Endothelial cell of hepatic sinusoid (primary cell): Measurements from ENCODE around the gene CDC42SE1.

Experiments used
- in situ Hi-C: cut with HindIII; loops from 2 replicates; pipeline ENCODE4 v1.10.0; 2017; ENCODE audit warnings: low sequenced_read_pairs

CDC42SE1 gene

DNA sequence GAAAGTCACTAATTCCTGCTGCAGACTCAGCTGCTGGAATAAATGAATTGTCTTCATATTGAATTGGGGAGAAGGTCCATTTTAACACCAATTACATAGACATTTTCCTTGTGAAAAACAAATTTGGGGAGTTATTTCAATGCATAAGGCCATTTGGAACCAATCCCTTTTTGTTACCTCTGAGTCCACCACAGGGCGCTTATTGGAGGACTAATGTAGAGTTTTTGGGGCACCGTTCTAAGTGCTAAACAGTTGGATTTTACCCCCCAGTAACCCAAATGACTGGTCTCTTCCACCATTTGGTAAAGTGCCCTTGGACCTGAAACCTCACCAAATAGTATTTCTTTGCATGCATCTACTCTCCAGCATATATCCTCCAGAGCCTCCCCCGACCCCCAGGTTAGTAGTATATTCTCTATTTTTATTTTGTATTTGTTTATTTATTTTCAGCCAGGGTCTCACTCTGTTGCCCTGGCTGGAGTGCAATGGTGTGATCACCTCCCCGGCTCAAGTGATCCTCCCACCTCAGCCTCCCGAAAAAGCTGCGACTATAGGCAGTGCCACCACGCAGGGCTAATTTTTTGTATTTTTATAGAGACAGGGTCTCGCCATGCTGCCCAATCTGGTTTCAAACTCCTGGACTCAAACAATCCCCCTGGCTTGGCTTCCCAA is 49.6 kb downstream of the CDC42SE1 start:
- in situ Hi-C loops, result no loop called here

DNA sequence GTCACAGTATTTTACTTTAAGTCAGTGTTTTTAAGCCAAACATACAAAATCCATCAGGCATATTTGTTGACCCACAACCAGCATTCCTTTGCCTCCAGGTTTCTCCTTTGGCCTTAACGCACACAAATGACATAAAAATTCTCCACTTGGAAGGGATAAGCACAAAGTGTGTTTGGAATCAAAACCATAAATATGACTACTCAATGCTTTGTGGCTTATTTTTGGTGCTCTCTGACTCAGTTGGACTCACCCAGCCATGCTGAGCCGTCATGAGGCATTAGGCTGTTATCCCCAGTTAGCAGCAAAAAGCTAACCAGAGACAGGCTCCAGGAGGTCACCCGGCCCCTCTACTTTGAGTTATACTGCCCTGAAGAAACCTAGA is 50.2 kb downstream of the CDC42SE1 start:
- in situ Hi-C loops, result no loop called here

DNA sequence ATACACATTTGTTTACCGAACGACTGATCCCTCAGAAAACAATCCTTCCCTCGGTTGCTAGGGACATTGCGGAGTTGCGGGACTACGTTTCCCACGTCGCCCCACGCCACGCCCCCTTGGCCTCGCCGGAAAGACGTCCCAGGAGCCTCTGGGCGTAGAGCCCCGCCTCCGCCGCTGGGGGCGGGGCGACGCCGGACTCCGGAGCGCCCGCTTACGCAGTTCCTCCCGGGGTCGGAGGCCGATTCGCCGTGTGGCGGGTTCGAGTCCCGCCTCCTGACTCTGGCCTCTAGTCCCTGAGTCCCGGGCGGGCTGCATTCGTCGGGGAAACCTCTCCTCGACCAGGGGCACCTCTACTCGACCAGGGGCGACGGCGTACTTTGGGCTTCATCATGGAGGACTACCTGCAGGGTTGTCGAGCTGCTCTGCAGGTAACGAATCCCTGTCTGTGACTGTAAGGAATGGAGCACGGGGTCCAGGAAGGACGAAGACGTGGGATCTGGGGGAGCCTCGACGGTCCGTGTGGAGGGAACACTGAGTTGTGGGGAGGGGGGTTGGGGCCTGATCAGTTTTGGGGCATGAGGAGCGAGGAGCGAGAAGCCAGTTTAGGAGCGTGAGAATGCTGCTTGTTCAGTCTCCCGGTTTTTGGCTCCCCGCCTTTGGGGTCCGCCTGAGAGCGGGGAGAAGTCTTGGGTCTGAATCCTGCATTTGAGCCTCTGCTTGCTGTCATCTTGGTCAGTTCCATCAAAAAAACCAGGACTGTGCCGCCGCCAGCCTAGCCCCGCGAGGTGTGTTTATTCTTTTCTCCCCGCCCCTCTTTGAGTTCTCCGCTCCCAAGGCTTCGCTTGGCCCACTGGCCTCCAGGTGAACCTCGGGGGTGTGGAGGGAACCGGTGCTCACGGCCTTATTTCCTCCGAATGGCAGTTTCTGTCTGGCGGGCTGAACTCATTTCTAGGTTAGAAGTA is 50.9 kb downstream of the CDC42SE1 start, which contains the start of gene PRUNE1:
Gene PRUNE1, plus strand, starts transcription at position 206 of the 962 bp plus-strand sequence. Its CDS starts 184 bp downstream, at position 390.
- in situ Hi-C loops, result no loop called here

DNA sequence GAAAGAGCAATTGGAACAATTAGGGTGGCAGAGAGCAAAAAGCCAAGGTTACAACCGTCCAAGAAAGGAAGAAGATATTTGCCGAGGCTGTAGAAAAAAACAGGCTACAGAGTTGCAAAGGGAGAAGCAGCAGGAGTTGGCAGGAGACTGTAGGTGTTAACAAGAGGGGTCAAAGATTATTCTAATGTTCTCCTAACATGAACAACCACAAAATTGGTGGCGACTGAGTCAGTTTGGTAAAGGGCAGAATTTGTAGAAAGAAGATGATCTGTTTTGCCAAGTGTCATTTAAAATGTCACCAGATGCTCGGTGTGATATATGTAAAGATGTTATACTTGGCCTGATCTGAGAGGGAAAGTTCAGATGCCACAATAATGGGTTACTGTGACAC is 51.6 kb downstream of the CDC42SE1 start:
- in situ Hi-C loops, result no loop called here

DNA sequence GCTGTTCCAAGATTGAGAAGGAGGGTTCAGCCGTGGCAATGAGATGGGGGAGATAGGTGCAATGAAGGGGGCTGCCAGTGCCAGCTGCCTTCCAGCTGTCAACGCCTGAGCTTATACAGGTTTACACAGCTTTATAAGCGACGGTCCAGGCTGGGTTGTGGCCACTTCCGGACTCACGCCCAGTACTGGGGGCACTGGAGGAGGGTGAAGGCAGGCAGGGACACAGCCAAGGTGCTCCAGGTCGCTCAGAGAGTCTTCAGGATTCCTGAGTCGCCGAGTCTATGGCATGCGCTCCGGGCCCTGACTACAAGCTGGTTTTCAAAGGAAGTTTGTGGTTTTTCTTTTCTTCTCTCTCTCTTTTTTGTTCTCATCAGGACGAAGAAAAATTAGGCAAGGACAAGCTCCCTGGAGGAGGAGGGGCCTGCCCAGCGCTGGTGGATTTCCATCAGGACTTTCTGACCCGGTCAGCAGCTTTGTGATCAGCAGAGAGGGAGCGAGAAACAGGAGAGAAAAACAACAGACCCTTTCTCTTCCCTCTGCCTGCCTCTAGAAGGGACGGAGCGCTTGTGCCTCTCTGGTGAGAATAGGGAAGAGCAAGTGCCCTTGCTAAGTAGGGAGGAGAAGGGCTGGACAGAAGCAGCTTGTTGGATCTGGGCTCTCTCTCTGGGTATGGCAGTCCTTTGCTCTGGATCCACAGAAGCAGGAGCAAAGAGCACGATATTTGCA is 52.9 kb downstream of the CDC42SE1 start, which contains the start of gene MINDY1:
Gene MINDY1, minus strand, starts transcription at position 576 of the 726 bp plus-strand sequence. CDS start 4,285 bp downstream, outside the sequence.
- in situ Hi-C loops, result no loop called here

DNA sequence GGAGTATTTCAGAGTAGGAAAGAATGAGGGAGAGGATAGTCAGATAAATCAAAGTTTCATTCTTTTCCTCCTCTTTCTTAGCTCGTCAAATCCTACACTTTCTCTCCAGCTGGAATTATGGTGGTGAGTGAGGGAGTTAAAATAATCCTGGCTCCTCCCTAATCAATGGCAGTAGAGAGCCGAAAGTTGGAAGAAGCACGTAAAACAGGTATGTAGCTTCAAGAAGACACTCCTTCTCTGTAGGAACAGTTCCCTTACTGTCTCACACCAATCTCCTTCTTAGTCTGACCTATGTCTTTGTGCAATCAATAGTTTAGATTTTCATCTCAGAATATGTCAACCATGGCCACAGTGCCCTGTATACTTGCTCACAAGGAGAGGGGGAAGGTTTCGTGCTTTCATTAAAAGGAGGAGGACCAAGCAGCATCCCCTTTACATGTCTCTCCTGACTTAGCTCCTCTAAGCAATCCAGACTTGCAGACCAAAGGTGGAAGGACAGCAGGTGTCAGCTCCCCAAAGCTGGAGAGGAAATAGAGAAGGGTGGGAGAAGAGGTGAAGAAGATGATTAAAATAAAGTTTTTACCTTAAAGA is 53.6 kb downstream of the CDC42SE1 start:
- in situ Hi-C loops, result no loop called here

DNA sequence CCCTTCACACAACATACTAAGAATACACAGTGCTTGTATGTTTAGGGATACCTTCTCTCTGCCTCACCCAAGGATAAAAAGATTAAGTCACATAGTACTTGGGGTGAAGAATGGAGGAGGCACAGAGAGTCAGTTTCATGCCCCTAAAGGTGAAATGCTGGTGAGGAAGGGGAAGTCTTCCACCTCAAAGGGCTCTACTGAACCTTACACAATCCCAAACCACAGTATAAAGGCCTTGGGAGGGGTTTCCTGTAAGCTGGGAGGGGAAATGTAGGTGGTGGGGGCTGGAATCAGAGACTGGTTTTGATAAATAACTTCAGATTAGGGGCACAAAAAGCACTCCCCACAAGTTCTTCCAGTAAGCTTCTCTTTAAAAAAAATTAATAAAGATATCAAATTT is 56.2 kb downstream of the CDC42SE1 start:
- in situ Hi-C loops, result loop anchor here (5.0 kb wide), 1 partner anchor 49 kb away; no protein-coding TSS in a partner anchor

DNA sequence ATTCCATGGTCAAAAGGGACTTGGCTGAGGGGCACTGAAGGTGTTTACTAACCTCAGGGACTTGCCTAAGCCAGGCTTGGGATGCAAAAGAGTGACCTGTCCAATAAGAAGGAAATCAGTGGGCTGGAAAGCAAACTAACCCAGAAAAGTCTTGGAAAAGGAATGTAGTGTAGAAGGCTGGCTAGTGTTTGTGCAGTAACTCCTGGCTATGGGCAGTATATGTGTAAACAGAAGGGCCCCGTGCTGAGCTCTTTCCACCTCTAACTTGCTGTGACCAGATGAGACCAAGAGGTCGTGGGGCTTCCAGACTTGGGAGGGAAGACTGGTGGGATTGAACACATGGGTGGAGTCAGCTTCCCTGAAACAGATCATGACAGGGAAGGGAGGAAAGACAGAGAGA is 56.8 kb downstream of the CDC42SE1 start:
- in situ Hi-C loops, result loop anchor here (5.0 kb wide), 1 partner anchor 50 kb away; no protein-coding TSS in a partner anchor

DNA sequence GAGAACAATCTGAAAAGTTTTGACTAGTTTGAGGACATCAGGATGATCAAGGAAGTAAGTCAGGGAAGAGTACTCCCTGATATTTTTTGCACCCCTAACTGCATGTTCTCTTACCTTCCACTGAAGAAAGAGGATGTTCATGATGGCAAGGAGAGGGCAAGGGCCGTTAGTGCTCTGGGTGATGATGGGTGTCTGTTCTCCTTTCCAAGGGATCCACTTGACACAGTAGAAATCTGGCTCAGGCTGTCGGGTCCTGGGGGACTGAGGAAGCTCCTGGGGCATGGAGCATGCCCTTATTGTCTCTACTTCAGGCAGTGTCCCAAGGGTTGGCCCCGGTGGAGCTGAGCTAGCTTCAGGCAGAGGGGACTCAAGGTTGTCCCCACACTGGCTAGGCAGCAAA is 57.4 kb downstream of the CDC42SE1 start:
- in situ Hi-C loops, result loop anchor here (5.0 kb wide), 1 partner anchor 50 kb away; no protein-coding TSS in a partner anchor

DNA sequence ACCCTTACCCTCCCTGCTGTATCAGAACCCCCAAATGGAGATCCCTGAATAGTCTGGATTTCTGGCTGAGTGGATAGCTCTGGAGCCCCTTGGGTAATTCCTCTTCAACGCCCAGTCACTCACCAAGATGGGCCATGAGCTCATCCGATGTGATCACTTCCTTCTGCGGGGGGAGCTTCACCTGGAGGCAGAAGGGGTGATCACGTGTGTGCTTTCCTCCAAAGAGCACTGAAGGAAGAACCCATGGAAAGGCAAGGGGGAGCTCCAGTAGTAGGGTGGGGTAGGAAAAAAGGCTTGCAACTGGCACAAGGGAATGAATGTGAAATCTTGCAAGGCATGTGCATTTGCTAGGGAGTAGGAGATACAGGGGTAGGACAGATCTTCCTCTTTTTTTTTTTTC is 57.8 kb downstream of the CDC42SE1 start:
- in situ Hi-C loops, result loop anchor here (5.0 kb wide), 1 partner anchor 51 kb away; no protein-coding TSS in a partner anchor
